H1 (cell line): Measurements from ENCODE around the gene PDE4C. TPM values are rescaled to one million over a fixed set of nuclear protein-coding genes. Genes with fewer than 3 reads are reported as not detected.

Source experiments
- BCL11A ChIP-seq, 2 experiments: IDR thresholded peaks; one replicate each; pipeline ENCODE4 v1.6.1; 2011; ENCODE audit warnings: low read depth in 2 of 2, low read length in 2 of 2, mild to moderate bottlenecking in 2 of 2
- CEBPB ChIP-seq: IDR thresholded peaks from 2 replicates; pipeline ENCODE4 v1.6.1; 2012; ENCODE audit warnings: low read depth, low read length
- E2F6 ChIP-seq: IDR thresholded peaks from 2 replicates; pipeline ENCODE4 v1.6.1; 2012; ENCODE audit warnings: inconsistent platforms
- HDAC2 ChIP-seq, 2 experiments: fragments of 300-600 bp in 1 of 2; sonication (generic) in 1 of 2; IDR thresholded peaks; 2 replicates each; pipeline ENCODE4 v1.6.1; 2011 to 2012; ENCODE audit warnings: low read depth in 2 of 2, low read length in 2 of 2, mild to moderate bottlenecking in 2 of 2, moderate library complexity in 2 of 2, borderline replicate concordance in 1 of 2, inconsistent platforms in 1 of 2
- JUN ChIP-seq: IDR thresholded peaks from 2 replicates; pipeline ENCODE4 v1.6.1; 2011; ENCODE audit warnings: low read depth, mild to moderate bottlenecking, improper control_type of control experiment, low read length
- KDM1A ChIP-seq: fragments of 200-600, 300-600 bp; sonication (generic); IDR thresholded peaks from 2 replicates; pipeline ENCODE4 v1.7.1; 2016; ENCODE audit warnings: mild to moderate bottlenecking, low read length, borderline replicate concordance
- KDM4A ChIP-seq: IDR thresholded peaks from one replicate; pipeline ENCODE4 v1.7.1; 2012; ENCODE audit warnings: low read depth, mild to moderate bottlenecking, moderate library complexity, low read length, inconsistent platforms; ENCODE audit not compliant: severe bottlenecking
- MAFK ChIP-seq: IDR thresholded peaks from 2 replicates; pipeline ENCODE4 v1.6.1; 2012; ENCODE audit warnings: low read depth, mild to moderate bottlenecking, improper control_type of control experiment, low read length
- NANOG ChIP-seq: IDR thresholded peaks from 2 replicates; pipeline ENCODE4 v1.6.1; 2011; ENCODE audit warnings: low read length, low read depth, mild to moderate bottlenecking, inconsistent platforms; ENCODE audit not compliant: insufficient read depth, poor library complexity, severe bottlenecking
- POLR2A ChIP-seq, 2 experiments: IDR thresholded peaks; 1 replicate in 1 of 2; 2 replicates in 1 of 2; pipeline ENCODE4 v1.6.1; 2011; ENCODE audit warnings: low read depth in 2 of 2, low read length in 2 of 2, mild to moderate bottlenecking in 2 of 2; ENCODE audit errors: control extremely low read depth in 1 of 2
- SP1 ChIP-seq: IDR thresholded peaks from 2 replicates; pipeline ENCODE4 v1.6.1; 2011; ENCODE audit warnings: low read depth, low read length
- SRF ChIP-seq: IDR thresholded peaks from 2 replicates; pipeline ENCODE4 v1.6.1; 2011; ENCODE audit warnings: mild to moderate bottlenecking, low read depth, low read length, moderate library complexity
- SUZ12 ChIP-seq: fragments of 200-600 bp; sonication (generic); IDR thresholded peaks from 2 replicates; pipeline ENCODE4 v1.6.1; 2012; ENCODE audit warnings: mild to moderate bottlenecking, inconsistent platforms, low read length, moderate library complexity, mixed read lengths
- TBP ChIP-seq: IDR thresholded peaks from 2 replicates; pipeline ENCODE4 v1.6.1; 2011; ENCODE audit warnings: low read depth, low read length, improper control_type of control experiment
- TCF12 ChIP-seq: IDR thresholded peaks from 2 replicates; pipeline ENCODE4 v1.6.1; 2011; ENCODE audit warnings: low read depth, mild to moderate bottlenecking, low read length
- polyA plus RNA-seq, 7 experiments: library from polyadenylated mRNA; depleted of rRNA in 3 of 7; stranded (reverse) in 5 of 7; unstranded in 2 of 7; fragments of >200 nt in 5 of 7; fragments of 200-250 nt in 2 of 7; gene quantifications; 1 replicate in 5 of 7; 2 replicates in 1 of 7; 4 replicates in 1 of 7; pipeline versions ENCODE4 v1.2.1 to v1.2.3, GENCODE V29; 2011 to 2013; ENCODE audit warnings: missing spikeins in 2 of 7, mixed read lengths in 2 of 7
- total RNA-seq: library from RNA; stranded (reverse); fragmentation: NEBNext Ultra II Directional; extraction: Animal tissue kit (Norgen Biotek cat#: 25700); gene quantifications from 2 replicates; pipeline ENCODE4 v1.2.1, GENCODE V29; 2021
- TF ChIP-seq, protein P1 (sequence below): IDR thresholded peaks from 2 replicates; pipeline ENCODE4 v1.6.1; 2011; ENCODE audit warnings: low read depth, mild to moderate bottlenecking, low read length; ENCODE audit not compliant: insufficient read depth
- TF ChIP-seq, protein P2 (sequence below): IDR thresholded peaks from 2 replicates; pipeline ENCODE4 v1.6.1; 2012; ENCODE audit warnings: inconsistent platforms

PDE4C gene
- total and polyA plus RNA-seq, 2 of the 8 experiments (the other 6 are each of a cell fraction or from before 2014, with no cell fraction given): 2.7 to 3.1 TPM

DNA sequence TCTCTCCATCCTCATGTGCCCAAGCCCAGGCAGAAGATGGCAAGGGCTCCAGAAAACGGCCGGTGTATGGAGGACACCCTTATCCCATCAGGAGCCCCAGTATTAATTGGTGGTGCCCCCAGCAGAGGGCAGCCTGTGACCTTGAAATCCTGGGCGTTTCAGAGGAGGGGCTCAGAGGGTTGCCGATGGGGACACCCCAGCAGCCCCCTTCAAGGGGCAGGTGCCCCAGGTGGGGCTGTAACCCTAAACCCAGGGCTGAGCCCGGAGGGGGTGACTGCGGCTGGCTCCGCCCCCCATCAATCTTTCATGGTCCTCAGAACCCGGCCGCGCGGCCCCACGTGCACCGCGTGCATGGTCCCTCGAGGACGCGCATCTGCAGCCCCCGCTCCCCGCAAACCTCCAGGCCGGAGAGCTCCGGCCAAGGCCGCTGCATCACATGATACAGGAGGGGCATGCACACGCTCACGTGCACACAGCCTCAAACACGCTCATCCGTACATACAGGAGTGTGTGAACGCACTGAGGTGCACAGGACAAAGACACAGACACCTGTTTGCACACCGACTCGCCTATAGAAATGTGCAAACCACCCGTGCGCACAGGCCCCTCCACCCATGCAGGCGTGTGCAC lies 23.3 kb downstream of the PDE4C start (continued):
- TF ChIP-seq, protein P1, sequence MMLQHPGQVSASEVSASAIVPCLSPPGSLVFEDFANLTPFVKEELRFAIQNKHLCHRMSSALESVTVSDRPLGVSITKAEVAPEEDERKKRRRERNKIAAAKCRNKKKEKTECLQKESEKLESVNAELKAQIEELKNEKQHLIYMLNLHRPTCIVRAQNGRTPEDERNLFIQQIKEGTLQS: no peak
- no peak for TF ChIP-seq POLR2A (IDR thresholded peaks at IDR 0.05; ENCODE audit: control extremely low read depth in 1 of 2, low read depth in 2 of 2, low read length in 2 of 2)
- no peak for TF ChIP-seq SRF
- no peak for TF ChIP-seq TCF12
- TF ChIP-seq MAFK: no peak
- TF ChIP-seq E2F6: peak; percentile 91
- no peak for TF ChIP-seq TBP
- peak; percentile 92; the same call in 1 of the 2 replicates for TF ChIP-seq KDM1A
- TF ChIP-seq KDM4A: no peak
- TF ChIP-seq NANOG: no peak
- TF ChIP-seq CEBPB: no peak
- TF ChIP-seq, protein P2, sequence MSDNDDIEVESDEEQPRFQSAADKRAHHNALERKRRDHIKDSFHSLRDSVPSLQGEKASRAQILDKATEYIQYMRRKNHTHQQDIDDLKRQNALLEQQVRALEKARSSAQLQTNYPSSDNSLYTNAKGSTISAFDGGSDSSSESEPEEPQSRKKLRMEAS: peak; percentile 93
- TF ChIP-seq SUZ12: no peak
- no peak for TF ChIP-seq JUN
- TF ChIP-seq SP1: 0 out of 2 replicates have a peak, but pooled peaks have one; percentile 30
- no peak for TF ChIP-seq BCL11A (IDR thresholded peaks at IDR 0.05; ENCODE audit: low read depth in 2 of 2, low read length in 2 of 2)
- no peak for TF ChIP-seq HDAC2 (IDR thresholded peaks at IDR 0.05; ENCODE audit: borderline replicate concordance in 1 of 2, low read depth in 2 of 2, low read length in 2 of 2)
